ENCODE measurements around the gene TFEB. TPM values are rescaled to one million over a fixed set of nuclear protein-coding genes. Genes with fewer than 3 reads are reported as not detected.

Gene TFEB
- total RNA-seq, 1 experiment from 2014 or later, result 3.6 TPM

DNA sequence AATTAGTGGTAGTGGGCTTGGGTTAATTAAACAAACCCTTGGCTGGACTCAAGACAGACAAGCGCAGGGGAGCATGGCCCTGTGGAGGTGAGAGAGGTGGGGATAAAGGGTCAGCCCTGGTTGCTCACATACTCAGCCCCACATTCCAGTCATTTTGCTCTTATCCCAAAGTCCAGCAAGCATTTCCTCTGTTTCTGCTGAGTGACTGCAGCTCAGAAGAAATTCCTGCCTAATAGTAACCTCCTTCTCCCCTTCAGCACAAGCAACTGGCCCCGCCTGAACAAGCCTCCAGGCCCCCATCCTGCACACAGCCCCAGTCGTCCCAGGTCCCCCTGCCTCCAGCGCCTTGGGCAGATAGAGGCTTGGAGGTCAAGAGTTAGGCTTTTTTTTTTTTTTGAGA is 3.6 kb upstream of the TFEB start:
- DNase-seq (ENCODE audit: low read depth), result no peak

DNA sequence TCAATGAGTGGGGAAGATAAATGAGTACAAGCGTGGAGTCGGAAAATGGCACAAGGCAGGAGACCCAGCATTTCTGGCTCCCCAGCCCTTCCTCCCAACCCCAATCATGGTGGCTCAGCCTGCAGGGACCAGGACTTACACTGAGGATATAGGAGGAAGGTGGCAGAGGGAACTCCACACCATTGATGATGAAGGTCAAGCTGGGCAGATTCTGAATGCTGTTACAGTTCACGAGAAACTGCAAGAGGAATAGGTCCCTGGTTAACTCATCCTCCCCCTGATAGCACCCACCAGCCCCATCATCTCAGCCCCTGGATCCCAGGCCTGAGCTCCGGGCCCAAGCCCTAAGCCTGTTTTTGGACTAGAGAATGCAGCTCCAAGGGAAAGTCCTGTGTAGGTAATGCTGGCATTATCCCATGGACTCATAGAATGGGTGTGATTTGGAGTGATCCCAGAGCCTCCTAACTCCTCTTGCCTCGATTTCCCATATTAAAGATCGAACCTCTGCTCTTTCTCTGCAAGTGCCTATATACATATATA is 2.3 kb upstream of the TFEB start:
- DNase-seq (ENCODE audit: low read depth), result no peak

DNA sequence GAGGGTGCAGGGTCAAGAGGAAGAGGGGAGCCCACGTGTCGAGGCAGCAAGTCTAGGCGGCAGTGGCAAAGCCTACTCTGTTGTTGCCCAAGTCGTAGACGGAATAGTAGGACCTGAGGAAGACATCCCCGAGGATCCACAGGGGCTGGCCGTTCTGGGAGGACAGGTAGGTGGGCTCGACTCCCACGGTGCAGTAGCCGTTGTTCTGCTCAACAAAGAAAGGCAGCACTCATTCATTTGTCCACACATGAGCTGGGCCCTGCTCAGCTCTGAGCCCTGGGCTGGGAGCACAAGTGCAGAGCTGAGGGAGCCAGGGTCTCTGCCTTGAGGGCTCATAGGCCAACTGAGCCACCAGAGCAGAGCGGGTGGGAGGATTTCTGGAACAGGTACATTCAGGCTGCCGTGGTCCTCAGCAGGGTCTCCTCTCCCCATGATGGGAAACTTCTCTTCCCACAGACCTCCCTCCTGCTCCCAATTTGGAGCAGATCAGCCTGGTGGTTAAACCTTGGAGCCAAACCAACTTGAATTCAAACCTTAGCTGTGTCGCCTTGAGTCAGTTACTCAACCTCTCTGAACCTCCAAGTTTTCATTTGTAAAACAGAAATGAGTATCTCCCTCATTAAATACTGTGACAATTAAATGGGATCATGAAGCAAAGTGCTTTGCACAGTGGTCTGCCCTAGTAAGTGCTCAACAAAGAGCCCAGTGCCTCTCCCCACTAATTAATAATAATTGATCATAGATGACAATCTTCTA is 1.6 kb upstream of the TFEB start:
- no peak for DNase-seq (ENCODE audit: low read depth)

DNA sequence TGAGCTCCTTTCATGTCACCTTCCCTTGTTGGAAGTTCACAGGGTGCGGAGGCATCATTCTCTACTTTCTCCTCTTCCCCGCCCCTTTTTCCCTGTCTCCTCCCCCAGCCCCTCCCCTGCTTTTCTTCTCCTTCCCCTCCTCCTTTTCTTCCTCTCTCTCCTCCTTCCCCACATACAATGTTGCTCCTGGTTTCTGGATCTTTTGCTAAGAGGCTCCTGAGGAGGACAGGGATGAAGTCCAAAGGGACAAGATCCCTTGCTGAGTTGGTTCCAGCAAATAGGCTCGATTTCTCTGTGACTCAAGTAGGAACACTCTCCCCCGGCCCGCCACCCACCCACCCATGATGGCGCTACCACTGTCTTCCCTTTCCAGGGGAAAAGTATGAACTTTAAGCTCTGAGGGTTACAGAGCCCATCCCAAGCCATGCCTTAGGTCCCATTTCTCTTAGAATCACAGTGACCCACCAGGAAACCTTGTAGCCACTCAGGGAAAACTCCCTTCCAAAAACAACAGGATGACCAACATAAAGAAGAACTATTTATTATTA is 852 bp upstream of the TFEB start:
- no peak for DNase-seq (ENCODE audit: low read depth)

DNA sequence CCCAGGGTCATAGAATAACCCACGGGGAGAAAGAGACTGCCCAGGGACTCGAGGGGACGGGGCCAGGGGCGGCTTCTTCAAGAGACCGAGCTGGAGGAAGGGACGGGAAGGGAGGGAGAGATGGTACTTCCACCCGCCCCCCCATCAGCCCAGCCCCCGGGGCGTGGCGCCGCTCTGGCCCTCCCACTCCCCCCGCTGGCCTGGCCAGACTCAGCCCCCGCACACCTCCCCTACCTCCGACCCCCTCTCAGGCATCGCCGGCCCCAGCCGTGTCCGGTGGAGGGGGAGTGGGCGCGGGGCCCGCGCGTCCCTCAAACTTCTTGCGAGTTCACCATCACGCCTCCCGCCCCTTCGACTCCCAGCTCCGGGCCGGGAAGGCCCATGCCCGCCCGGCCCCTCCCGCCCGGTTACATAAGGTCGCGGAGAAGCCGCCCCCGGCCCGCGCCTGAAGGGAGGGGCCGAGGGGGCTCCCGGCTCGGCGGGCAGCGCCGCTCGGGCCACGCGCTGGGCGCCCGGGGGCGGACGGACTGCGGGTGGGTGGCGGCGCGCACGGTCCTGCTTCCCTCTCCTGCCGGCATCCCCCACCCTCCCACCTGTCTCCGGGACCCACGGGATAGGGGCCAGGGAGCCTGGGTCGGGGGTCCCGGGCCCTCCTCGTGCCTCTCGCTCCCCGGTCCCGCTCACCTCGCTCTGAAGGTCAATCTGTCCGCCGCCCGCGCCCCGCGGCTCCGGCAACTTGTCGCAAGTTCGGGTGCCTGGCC is 562 bp downstream of the TFEB start:
- DNase-seq (ENCODE audit: low read depth), result peak; percentile 52

DNA sequence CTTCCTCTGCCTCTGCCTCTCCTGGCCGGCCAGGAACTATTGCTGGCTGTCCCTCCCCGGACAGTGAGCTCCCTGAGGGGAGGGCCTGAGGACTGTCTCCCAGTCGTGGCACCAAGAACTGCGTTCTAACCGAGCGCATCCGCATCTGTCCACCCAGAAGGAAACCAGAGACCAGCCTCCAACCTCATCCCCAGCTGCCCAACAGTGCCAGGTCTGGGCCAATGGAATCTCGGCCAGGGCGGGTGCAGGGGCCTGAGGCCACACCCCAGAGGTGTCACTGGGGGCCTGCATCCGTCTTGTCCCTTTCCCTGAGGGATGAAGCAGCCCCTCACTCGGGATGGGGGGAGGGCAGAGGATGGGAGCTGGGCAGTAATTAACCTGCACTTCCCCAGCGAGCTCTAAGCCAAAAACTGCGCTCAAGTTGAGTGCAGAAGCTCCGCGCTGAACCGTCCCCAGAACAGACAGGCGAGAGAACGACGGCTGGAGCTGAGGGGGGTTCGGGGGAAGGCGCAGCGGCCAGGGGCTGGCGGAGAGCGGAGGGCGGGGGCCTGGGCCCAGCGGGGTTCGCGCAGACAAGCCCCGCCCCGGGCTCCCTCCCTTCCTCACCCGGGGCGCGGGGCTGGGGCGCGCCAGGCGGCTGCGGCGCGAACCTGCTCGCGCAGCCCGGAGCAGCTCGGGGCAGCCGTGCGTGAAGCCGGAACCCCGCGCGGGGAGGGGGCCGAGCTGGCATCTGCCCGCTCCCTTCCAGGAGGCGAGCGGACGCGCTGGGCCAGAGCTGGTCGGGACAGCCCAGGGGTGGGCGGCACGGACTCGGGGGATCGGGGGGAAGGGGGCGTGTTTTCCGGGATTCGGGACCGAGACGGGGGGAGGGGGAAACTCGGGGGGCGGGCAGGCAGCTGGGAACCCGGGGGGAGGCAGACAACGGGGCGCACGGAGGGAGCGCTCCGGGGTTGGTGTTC is 1.4 kb downstream of the TFEB start:
- peak; percentile 67 for DNase-seq (ENCODE audit: low read depth)

DNA sequence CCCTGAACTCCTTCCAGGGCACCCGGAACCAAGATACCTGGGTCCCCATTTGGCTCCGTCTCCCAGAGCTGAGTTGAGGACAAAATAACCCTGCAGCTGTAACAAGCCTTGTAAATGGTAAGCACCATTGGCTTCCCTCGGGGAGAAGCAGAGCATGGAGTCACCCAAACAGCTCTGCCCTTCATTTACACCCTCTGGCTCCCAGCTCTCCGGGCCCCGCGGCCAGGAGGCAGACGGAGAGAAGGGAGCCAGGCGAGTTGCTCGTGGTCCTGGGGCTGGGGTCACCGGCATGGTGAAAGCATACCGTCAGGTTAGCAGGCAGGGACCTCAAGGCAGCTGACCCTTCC is 2.1 kb downstream of the TFEB start:
- no peak for DNase-seq (ENCODE audit: low read depth)

DNA sequence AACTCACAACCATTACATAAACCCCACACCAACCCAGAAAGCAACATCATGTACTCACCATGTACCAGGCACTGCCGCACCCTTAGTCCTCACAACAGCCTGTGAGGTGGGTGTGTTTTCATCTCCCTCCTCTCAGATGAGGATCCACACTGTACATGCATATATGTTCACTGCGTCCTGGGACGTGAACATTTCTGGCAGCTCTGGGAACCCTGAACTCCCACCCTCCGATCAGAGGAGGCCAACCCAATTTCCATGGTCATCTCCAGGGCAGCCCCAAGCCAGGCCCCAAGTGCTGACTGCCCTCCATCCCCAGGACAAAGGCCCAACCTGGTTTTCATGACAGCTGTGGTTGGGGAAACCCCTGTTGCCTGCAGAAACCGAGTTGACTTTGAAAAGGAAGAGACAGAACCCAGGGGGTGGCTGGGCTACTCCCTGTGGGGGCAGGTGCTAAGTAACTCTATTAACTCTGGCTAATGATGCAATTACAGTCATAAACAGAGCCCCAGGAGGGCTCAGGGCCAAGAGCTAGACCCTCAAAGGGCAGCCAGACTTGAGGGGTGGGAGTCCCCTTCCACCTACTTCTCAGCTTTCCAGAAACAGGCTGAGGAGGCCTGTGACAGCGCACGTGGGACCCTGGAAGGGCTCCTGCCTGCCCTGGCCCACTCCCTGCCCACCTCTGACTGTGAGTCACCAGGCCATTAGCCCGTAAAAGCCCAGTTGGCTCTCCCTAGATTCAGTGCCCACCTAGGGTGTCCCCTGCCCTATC is 2.6 kb downstream of the TFEB start:
- no peak for DNase-seq (ENCODE audit: low read depth)

DNA sequence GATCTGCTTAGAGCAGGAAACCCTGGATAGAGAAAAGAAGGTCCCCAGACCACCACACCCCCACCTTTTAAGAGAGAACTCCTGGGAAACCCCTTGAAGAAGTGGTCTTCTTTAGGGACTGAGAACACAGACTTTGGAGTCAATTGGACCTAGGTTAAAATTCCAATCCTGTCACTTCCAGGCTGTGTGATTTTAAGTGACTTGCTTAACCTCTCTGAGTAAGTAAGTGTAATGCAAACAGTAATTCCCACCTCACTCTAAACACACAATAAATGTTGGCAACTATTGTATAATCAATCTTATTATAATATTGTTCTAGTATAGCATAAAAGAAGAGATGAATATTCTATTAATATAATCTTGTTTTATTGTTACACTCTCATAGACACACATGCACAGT is 3.3 kb downstream of the TFEB start:
- DNase-seq (ENCODE audit: low read depth), result no peak

DNA sequence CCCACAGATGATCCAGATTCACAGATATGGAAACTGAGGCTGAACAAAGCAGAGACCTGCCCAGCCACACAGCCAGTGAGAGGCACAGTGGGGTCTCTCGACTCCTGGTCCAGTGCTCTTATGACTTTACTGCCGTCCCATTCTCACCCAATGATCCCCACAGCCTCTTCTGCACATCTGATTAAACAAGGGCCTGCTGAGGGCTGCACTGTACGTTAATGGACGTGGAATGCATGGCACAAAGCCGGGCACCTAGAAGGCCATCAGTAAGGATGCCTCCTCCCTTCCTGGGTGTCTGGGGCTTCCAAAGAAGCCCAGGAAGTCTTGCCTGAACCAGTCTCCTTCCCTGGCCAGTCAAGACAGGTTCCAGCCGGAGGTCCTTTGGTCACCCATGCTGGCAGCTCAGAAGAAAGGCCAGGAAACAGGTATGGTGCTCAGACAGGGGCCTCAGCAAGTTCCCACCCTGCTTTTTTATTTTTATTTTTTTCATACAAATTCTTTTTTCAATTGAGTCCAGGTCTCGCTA is 3.8 kb downstream of the TFEB start:
- no peak for DNase-seq (ENCODE audit: low read depth)

DNA sequence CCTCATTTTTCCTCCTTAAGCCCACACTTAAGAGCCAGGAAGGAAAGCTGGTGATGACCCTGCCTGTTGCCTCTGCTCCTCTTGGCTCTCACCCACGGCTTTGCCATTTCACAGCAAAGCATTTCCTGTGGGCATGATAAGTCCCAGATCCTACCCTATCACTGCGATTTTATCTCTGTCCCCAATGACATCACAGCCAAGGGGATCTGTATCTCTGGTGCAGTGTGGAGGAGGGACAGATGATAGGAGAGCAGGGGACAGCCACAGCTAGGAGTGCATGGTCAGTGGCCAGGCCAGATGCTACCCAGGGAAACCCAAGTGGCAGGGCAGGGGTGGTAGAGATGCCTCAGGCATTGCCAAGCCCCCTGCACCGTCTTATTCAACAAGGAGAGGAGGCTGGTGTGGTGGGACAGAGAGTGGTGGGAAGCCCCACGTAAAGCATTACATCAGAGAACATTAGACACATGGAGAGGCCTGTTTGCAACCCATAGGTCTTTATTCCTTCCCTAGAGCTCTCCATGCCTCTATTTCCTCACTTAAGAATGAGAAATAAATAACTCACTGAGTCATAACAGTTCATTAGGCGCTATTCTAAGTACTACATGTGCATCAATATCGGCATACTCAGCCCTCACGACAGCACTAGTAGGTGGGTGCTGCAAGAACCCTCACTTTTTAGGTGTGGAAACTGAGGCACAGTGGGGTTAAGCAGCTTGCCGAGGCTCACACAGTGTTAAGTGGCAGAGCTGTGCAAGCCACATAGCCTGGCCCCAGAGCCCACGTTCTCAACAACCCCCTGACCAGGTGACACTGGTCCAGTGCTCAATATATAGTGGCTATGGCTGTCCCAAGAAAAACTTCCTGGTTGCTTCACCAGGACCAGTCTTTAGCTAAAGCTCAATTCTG is 4.6 kb downstream of the TFEB start:
- no peak for DNase-seq (ENCODE audit: low read depth)

DNA sequence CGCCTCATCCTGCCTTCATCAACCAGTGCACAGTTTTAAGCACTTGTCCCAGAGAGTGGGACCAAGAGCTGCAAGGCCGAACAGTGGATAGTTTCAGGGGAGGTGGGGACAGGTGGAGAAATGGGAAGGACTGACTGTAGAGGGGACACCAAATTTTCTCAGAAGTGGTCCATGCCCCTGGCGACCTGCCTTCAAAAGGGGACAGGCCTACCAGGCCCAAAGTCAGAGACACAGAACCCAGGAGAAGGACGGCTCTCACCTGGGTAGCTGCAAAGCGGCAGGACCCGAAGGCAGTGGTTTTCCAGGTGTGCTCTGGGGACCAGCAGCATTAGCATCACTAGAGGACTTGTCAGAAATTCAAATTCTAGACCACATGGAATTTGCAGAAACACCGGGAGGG is 5.8 kb downstream of the TFEB start:
- DNase-seq (ENCODE audit: low read depth), result no peak

DNA sequence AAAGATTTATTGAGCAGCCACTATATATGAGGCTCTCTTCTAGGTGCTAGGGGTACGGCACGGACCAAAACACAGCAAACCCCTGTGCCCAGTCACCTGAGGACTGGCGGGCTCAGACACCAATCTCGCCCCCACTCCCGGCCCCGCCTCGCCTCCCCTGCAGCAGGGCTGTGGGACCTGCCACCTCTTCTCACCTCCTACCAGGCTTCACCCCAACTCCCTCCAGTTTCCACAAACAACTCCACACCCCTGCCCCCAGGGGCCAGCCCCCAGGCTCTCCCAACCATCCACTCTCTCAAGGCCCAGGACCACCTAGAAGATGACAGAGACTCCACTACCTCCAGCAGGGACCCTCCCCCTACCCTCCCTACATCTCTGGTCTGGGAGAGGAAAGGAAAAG is 6.5 kb downstream of the TFEB start:
- DNase-seq (ENCODE audit: low read depth), result no peak

DNA sequence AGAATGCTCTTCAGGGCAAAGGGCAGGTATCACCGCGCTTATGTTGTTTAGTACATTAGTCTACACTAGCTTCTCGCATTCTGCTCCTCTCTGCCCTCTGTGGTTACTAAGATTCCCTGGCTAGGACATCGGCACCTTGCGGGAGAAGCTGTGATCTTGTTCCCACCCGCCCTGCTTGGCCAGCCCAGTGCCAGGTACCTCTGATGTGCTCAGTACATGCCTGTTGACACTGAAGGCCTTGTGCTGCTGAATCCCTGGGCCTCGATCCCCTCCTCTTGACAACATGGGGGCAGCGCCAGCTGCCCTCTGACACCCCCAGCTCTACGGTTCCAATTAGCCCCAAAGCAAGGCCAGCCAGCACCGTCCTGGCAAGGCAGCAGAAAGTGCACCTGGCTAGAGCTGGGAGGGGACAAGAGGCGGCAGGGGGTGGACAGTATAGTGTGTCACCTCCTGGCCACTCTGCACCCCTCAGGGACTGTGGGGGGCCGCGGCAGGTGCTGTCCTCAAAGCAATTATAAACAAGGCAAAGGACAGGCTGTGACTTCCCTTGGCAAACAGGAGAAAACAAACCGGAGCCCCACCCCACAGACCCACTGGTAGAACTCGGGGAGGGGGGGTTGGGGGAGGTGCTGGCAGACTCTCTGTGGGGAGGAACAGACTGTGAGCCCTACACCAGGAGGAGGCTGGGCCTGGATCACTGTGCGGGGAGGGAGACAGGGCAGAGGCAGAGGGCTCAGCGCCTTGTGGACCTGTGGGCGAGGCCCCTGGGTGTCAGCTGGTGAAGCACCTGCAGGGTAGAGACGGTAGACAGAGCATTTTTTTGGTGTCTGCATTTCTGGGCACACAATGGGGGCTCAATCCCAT is 7.1 kb downstream of the TFEB start:
- no peak for DNase-seq (ENCODE audit: low read depth)

DNA sequence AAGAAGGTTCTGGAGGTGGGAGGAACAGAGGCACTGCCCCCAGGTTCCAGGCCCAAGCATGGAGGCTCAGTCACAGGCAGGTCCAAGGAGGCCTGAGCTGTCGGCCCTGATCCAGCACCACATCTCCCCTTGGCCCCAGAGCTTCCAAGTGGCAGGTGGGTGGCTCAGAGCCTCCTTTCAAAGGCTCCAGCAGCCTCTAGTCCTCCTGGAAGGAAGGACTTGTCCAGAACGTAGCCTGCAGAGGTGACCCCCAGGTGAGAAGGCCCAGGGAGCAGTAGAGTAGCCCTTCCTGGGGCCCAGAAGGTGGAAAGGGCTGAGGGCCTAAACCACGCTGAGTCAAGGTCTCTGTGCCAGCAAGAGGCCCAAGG is 7.7 kb downstream of the TFEB start:
- no peak for DNase-seq (ENCODE audit: low read depth)

DNA sequence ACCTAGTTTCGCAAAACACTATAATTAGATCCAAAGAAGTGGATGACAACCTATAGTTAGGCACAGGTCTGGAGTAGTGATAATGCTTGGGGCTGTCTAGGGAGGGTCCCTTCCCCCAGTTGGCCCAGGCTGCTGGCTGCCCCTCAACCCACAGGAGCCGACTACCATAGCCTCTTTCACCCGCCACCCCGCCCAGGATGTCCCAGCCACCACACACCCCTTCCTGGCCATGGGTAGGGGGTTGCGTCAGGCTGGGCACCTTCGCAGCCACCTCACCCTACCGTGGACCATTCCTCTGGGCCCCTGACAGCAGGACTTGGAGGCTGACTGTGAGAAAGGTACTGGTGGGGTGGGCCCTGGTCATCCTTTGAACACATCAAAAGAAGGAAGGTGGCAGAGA is 8.5 kb downstream of the TFEB start:
- no peak for DNase-seq (ENCODE audit: low read depth)

DNA sequence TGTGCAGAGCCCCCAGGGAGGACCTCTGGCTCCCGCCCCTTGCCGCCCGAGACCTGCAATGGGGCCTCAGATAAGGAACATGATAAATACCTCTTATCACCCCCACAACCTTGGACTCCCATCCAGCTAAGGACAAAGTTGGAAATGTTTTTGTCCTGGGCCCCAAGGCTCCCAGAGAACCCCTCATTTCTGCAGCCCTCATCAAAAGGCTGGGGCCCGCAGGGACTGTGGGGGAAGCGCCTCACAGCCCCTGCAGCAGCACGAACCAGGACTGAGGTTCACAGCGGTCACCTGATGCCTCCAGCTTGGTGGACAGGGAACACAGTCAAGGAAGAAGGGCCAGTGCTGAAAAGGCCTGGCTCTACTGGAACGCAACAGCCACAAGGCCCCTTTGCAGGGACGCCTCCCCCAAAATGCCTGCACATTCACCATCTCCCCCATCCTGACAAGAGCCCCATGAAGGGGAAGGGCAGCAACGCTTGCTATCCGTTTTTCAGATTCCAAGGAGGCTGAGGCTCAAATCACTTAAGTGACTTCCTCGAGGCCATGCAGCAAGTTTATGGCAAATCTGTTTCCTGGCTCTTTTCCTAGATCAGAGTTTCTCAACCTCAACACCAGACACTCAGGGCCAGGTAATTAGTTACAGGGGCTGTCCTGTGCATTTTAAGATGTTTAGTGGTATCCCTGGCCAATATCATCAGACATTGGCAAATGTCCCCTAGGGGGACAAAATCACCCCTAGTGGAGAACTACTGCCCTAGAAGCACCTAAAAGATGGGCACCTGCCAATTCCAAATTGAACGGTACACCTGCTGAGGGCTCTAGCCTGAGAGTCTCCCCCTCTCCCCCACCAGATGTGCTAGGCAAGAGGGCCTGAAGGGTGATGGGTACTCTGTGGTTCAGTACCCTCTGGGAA is 10.6 kb downstream of the TFEB start:
- no peak for DNase-seq (ENCODE audit: low read depth)

DNA sequence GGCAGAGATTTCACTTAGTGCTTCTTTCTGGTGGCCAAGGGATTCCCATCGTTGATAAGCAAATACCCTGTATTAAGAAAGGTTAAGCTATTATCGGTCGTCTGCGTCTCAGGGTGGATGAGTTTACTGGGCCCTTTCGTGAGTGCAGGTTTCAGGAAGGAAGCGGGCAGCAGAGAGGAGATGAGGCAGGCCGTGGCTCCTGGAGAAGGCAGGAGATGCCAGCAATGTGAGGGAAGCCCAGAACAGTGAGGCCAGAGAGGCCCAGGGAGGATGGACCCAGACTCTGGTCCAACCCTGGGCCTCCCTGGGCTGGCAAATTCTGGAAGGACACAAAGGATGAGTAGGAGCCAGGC is 11.2 kb downstream of the TFEB start:
- no peak for DNase-seq (ENCODE audit: low read depth)
